SU-DHL-6 (cell line): Measurements from ENCODE around the gene ISG20.

Experiments used
- H2AFZ ChIP-seq: fragments of 200-600 bp; sonication (generic); 2 replicates; pipeline ENCODE4 v1.6.1; 2014; ENCODE audit warnings: low read depth, mild to moderate bottlenecking, moderate library complexity, mixed read lengths, antibody characterized with exemption, low read length; ENCODE audit not compliant: severe bottlenecking
- H3F3A ChIP-seq: fragments of 200-600 bp; shearing (Covaris generic); 2 replicates; pipeline ENCODE4 v1.6.0; 2016; ENCODE audit warnings: antibody characterized with exemption, mild to moderate bottlenecking; ENCODE audit not compliant: insufficient read depth
- H3K27ac ChIP-seq: fragments of 200-600 bp; sonication (generic); 2 replicates; pipeline ENCODE4 v1.5.1; 2016; ENCODE audit warnings: low read depth, mild to moderate bottlenecking, low read length, moderate library complexity, mixed read lengths
- H3K27me3 ChIP-seq: fragments of 200-600 bp; sonication (generic), shearing (Covaris generic); 2 replicates; pipeline ENCODE4 v1.6.0; 2014; ENCODE audit warnings: mild to moderate bottlenecking, low read length
- H3K36me3 ChIP-seq: fragments of 200-600 bp; sonication (generic); 2 replicates; pipeline ENCODE4 v1.6.1; 2014; ENCODE audit warnings: mild to moderate bottlenecking, low read length, mixed read lengths
- H3K4me2 ChIP-seq: fragments of 300-600, 200-600 bp; shearing (Covaris generic), sonication (generic); 2 replicates; pipeline ENCODE4 v1.6.0; 2014; ENCODE audit warnings: low read length, low read depth, mild to moderate bottlenecking; ENCODE audit not compliant: poor library complexity, severe bottlenecking
- H3K4me3 ChIP-seq: fragments of 200-600 bp; sonication (generic); 2 replicates; pipeline ENCODE4 v1.5.1; 2014; ENCODE audit warnings: antibody characterized with exemption, low read length, mild to moderate bottlenecking, mixed read lengths; ENCODE audit not compliant: insufficient read depth, poor library complexity, severe bottlenecking
- H3K79me2 ChIP-seq: fragments of 200-600 bp; sonication (generic); 2 replicates; pipeline ENCODE4 v1.6.1; 2014; ENCODE audit warnings: mild to moderate bottlenecking, low read length, moderate library complexity; ENCODE audit not compliant: insufficient read depth
- H3K9ac ChIP-seq: fragments of 200-600 bp; sonication (generic); 2 replicates; pipeline ENCODE4 v1.7.0; 2014; ENCODE audit warnings: mild to moderate bottlenecking, low read length
- H3K9me2 ChIP-seq: fragments of 200-600 bp; sonication (generic); replicated peaks from 2 replicates; pipeline ENCODE4 v1.6.1; 2014; ENCODE audit warnings: low read length; ENCODE audit not compliant: insufficient read depth
- H3K9me3 ChIP-seq: fragments of 200-600 bp; sonication (generic); 2 replicates; pipeline ENCODE4 v1.6.1; 2014; ENCODE audit warnings: low read length, mixed read lengths; ENCODE audit not compliant: insufficient read depth
- H4K20me1 ChIP-seq: fragments of 200-600 bp; sonication (generic); 2 replicates; pipeline ENCODE4 v1.6.1; 2014; ENCODE audit warnings: low read depth, mild to moderate bottlenecking, antibody characterized with exemption, low read length, moderate library complexity, mixed read lengths
- CTCF ChIP-seq: fragments of 200-600 bp; sonication (generic); IDR thresholded peaks from one replicate; pipeline ENCODE4 v1.5.1; 2017; ENCODE audit warnings: antibody characterized with exemption, mild to moderate bottlenecking, low read length, moderate library complexity; ENCODE audit not compliant: insufficient read depth, poor library complexity, severe bottlenecking
- EZH2phosphoT487 ChIP-seq: fragments of 200-600 bp; sonication (generic), shearing (Covaris generic); conservative IDR thresholded peaks from 2 replicates; pipeline ENCODE4 v1.6.1; 2018; ENCODE audit warnings: mild to moderate bottlenecking, antibody characterized with exemption, low read length, moderate library complexity, mixed read lengths

The ISG20 gene

DNA sequence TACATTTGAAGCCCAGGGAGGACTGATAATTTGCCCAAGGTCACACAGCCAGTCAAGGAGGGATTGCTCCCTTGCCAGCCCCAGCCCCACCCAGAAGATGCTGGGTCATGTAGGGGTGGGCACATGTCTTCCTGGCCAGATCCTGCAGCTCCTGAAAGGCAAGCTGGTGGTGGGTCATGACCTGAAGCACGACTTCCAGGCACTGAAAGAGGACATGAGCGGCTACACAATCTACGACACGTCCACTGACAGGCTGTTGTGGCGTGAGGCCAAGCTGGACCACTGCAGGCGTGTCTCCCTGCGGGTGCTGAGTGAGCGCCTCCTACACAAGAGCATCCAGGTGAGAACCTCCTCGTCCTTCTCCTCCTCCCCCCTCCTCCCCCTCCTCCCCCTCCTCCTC is 13.2 kb downstream of the ISG20 start:
- no peaks in the 10 kb centered on the region for H4K20me1 ChIP-seq
- no peaks in the 10 kb centered on the region for H3F3A ChIP-seq
- H3K79me2 ChIP-seq = no peaks in the 10 kb centered on the region
- H3K9me3 ChIP-seq = no peaks in the 10 kb centered on the region
- H3K9ac ChIP-seq = no peak overlapping the region
- H3K9me2 ChIP-seq = no peaks in the 10 kb centered on the region
- no peaks in the 10 kb centered on the region for H3K36me3 ChIP-seq
- TF ChIP-seq EZH2phosphoT487 (no peak), CTCF (no peak)
- no peak overlapping the region for H2AFZ ChIP-seq
- H3K4me3 ChIP-seq = no peak overlapping the region
- no peak overlapping the region for H3K27ac ChIP-seq
- H3K27me3 ChIP-seq = no peaks in the 10 kb centered on the region
- H3K4me2 ChIP-seq = no peak overlapping the region

DNA sequence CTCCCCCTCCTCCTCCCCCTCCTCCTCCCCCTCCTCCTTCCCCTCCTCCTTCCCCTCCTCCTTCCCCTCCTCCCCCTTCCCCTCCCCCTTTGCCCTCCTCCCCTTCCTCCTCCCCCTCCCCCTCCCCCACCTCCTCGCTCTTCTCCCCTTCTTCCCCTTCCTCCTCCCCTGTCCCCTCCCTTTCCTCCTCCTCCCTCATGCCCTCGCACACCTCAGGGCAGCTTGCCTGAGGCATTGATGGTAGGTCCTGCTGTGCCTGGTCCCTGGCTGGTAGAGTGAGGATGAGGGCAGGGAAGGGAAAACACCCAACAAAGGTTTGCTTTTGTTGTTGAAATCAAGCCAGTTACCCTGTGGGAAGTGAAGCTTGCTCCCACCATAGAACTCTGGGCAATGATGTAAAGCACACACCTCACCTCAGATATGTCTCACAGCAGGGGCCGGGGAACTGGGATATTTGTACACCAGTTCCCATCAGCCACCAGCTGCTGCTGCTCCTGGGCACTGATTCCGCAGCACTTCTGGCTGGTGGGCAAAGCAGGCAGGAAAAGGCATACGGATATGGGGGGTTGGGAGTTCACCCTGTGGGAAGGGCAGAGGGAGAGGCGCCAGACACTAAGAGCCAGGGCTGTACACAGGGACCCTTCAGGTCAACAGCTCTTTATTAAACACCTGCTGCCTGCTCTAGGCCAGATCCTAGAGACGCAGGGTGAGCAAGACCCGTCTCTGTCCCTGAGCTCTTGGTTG is 13.8 kb downstream of the ISG20 start:
- Histone ChIP-seq H3K4me2 (no peak overlapping the region), H3K27me3 (no peaks in the 10 kb centered on the region), H3K79me2 (no peaks in the 10 kb centered on the region), H3K36me3 (no peaks in the 10 kb centered on the region), H3K9ac (no peak overlapping the region), H3K4me3 (no peak overlapping the region), H3F3A (no peaks in the 10 kb centered on the region), H3K9me2 (no peaks in the 10 kb centered on the region), H2AFZ (no peak overlapping the region), H3K27ac (no peak overlapping the region), H4K20me1 (no peaks in the 10 kb centered on the region), H3K9me3 (no peaks in the 10 kb centered on the region)
- TF ChIP-seq CTCF = no peak

DNA sequence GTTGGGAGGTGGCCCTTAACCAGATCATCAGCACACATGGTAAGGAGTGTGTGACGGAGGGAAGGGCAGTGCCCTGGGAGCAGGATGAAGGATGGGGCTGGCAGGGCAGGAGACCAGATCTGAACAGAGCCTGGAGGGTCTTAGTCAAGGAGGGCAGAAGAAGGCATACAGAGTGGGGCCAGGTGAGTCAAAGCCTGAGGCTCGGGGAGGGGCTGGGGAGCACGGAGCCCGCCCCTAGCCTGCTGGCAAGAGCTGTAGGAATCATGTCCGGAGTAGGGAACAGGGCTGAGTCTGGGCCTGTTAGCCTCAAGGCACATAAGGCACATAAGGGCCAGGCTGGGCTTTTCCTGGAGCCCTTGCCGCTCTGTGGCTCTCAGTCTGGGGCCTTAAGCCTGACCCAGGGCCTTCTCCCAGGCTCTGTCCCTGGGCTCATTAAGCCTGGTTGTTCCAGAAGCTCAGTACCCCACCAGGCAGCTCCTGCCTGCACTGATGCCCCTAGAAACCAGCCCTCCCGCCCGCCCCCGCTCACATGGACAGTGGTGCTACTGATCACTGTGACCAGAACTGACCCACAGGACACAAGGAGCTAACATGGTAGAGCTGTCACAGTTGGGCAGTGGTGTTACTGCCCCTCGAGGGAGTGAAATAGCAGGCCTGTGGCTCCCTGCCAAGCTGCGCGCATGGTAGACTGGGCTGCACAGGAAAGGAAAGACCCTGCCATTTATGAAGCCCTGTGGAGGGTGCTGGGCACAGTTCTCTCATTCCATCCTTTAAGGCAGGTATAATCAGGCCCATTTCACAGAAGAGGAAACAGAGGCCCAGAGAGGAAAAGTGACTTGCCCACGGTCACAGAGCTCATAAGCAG is 14.6 kb downstream of the ISG20 start:
- H3K27ac ChIP-seq = no peak overlapping the region
- TF ChIP-seq EZH2phosphoT487 (no peak), CTCF (no peak)
- H3F3A ChIP-seq = no peaks in the 10 kb centered on the region
- no peak overlapping the region for H3K9ac ChIP-seq
- no peak overlapping the region for H3K4me3 ChIP-seq
- H3K9me2 ChIP-seq = no peaks in the 10 kb centered on the region
- H3K79me2 ChIP-seq = no peaks in the 10 kb centered on the region
- H3K4me2 ChIP-seq = no peak overlapping the region
- no peak overlapping the region for H2AFZ ChIP-seq
- H4K20me1 ChIP-seq = no peaks in the 10 kb centered on the region
- no peaks in the 10 kb centered on the region for H3K36me3 ChIP-seq
- no peaks in the 10 kb centered on the region for H3K9me3 ChIP-seq
- H3K27me3 ChIP-seq = no peaks in the 10 kb centered on the region
